Right lobe of liver (tissue), 4 donors: Measurements from ENCODE around the gene ERP27.

ENCODE experiments used
- CTCF ChIP-seq, 4 donors: fragments of 200-600 bp in 3 of 4; fragments of 450-650 bp in 1 of 4; IDR thresholded peaks; one replicate each; pipeline versions ENCODE4 v1.5.1 to v1.8.0; 2016 to 2022; ENCODE audit warnings: antibody characterized with exemption in 4 of 4, mild to moderate bottlenecking in 2 of 4
- POLR2A ChIP-seq: fragments of 450-650 bp; IDR thresholded peaks from one replicate; pipeline ENCODE4 v1.6.1; 2017; ENCODE audit warnings: antibody characterized with exemption, mild to moderate bottlenecking
- donor health status: DM: no; HTN: no; CAD: no.
- donor health status: DM: no; HTN: no; CAD: no.
- donor health status: DM: no; HTN: yes; CAD: no.

DNA sequence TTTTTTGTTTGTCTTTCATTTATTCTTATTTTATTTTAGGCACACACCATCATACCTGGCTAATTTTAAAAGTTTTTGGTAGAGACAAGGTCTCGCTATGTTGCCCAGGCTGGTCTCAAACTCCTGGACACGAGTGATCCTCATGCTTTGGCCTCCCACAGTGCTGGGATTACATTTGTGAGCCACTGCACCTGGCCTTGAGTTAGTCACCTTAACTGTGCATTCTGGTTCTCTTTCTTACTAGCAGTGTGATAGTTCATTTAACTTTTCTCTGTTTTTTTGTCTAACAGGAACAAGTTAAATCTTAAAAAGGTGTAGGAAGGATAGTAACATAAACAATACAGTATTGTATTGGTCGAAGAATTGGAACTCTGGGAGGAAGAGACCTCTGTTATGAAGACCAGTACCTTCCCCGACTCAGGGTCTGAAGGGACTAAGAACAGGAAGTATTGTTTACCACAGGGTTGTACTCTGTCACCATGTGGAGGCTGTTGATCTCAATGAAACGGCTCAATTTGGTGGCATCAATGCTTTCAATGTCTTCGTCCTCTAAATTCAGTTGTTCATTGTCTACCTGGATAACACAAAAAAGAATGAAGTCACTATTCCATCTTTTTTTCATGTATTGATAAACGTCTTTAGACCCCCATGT lies 17.7 kb downstream of the ERP27 start:
- TF ChIP-seq POLR2A (no peak), CTCF (IDR thresholded peaks at IDR 0.05) (no peak)
